ENCODE data around the gene PI4K2A. TPM values are rescaled to one million over a fixed set of nuclear protein-coding genes. Genes with fewer than 3 reads are reported as not detected.

Gene PI4K2A
- total and polyA plus RNA-seq, 2 of the 13 experiments (the other 11 are each of a cell fraction or from before 2014, with no cell fraction given) = 10.9 to 14.3 TPM

- ChIA-PET POLR2A (interaction anchor here (1.0 kb wide), 1 partner anchor 59 kb away, joined by 3 read pairs; the partner anchor contains the start of gene AVPI1), CTCF (ENCODE audit: low intra/inter-chr PET ratio, low total read pairs) (no interaction called here)
- Histone ChIP-seq H3K9me3 (ENCODE audit: low read length) (no peaks in the 10 kb centered on the region), H3K79me2 (ENCODE audit: insufficient read depth, low read length) (no peaks in the 10 kb centered on the region), H3K4me2 (ENCODE audit: low read depth, low read length) (no peak overlapping the region), H3K27me3 (ENCODE audit: control insufficient read depth in 1 of 2, insufficient read depth in 2 of 2, low read length in 2 of 2) (no peaks in the 10 kb centered on the region), H3K9ac (ENCODE audit: insufficient read depth, low read depth, low read length) (no peak overlapping the region), H4K20me1 (ENCODE audit: insufficient read depth, low read length) (no peaks in the 10 kb centered on the region), H2AFZ (ENCODE audit: low read length) (no peak overlapping the region), H3K4me3 (replicated peaks in 1 of 3; ENCODE audit: insufficient read depth in 1 of 3, low read depth in 2 of 3, low read length in 3 of 3) (no peak overlapping the region), H3K4me1 (ENCODE audit: insufficient read depth, low read length) (peaks cover 38% of the 10 kb centered on the region), H3K27ac (ENCODE audit: extremely low read length, insufficient read depth, low read length) (no peak overlapping the region), H3K36me3 (replicated peaks in 1 of 2; ENCODE audit: control insufficient read depth in 1 of 2, insufficient read depth in 2 of 2, low read length in 2 of 2) (no peaks in the 10 kb centered on the region)
- ATAC-seq = no peak
- intact Hi-C loops (cut with micrococcal nuclease; ENCODE audit: unreplicated experiment) (no loop called here), in situ Hi-C loops (cut with HindIII; ENCODE audit: extremely low pct_ligation_motif_present, low pct_unique_long_range_greater_than_20kb) (no loop called here)
- no peak for TF ChIP-seq ZNF333 (CRISPR knock-in tag; IDR thresholded peaks at IDR 0.05; ENCODE audit: borderline replicate concordance)
- TF ChIP-seq, protein P1, sequence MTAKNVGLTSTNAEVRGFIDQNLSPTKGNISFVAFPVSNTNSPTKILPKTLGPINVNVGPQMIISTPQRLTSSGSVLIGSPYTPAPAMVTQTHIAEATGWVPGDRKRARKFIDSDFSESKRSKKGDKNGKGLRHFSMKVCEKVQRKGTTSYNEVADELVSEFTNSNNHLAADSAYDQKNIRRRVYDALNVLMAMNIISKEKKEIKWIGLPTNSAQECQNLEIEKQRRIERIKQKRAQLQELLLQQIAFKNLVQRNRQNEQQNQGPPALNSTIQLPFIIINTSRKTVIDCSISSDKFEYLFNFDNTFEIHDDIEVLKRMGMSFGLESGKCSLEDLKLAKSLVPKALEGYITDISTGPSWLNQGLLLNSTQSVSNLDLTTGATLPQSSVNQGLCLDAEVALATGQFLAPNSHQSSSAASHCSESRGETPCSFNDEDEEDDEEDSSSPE (CRISPR knock-in tag; IDR thresholded peaks at IDR 0.05) = no peak
- TF ChIP-seq SNRNP70 (IDR thresholded peaks at IDR 0.05; ENCODE audit: low read depth, low read length) = no peak
- TF ChIP-seq ZNF496 (CRISPR knock-in tag; IDR thresholded peaks at IDR 0.05; ENCODE audit: insufficient replicate concordance) = no peak
- no peak for TF ChIP-seq IRX3 (CRISPR knock-in tag; IDR thresholded peaks at IDR 0.05; ENCODE audit: borderline replicate concordance, low read depth)
- TF ChIP-seq ZNF703 (CRISPR knock-in tag; IDR thresholded peaks at IDR 0.05; ENCODE audit: borderline replicate concordance) = no peak
- no peak for TF ChIP-seq NR3C1 (CRISPR knock-in tag; IDR thresholded peaks at IDR 0.05)
- TF ChIP-seq NR2C2 (CRISPR knock-in tag; IDR thresholded peaks at IDR 0.05; ENCODE audit: borderline replicate concordance) = no peak
- TF ChIP-seq RBM22 (optimal IDR thresholded peaks at IDR 0.05; ENCODE audit: low read length) = no peak
- no peak for TF ChIP-seq ZNF570 (CRISPR knock-in tag; IDR thresholded peaks at IDR 0.05; ENCODE audit: borderline replicate concordance)
- no peak for TF ChIP-seq KDM5B (CRISPR knock-in tag; IDR thresholded peaks at IDR 0.05; ENCODE audit: borderline replicate concordance)
- 60% methylated on average over 3 of the region's 3 CpGs for WGBS (ENCODE audit: low lambda C conversion rate)
- DNase-seq (ENCODE audit: low spot score) = no peak
- FAIRE-seq = no peak
- BruUV-seq (replicated peaks) = no TSS peak
Observed at GRCh38 chr10:97628228-97628627, 12.2 kb upstream of the PI4K2A start.
